Stimulated activated CD8-positive, alpha-beta memory T cell treated with anti-CD3 and anti-CD28 coated beads, Interleukin-7, amount 100 ng/mL, for 1 hour (primary cell): ENCODE data around the gene MRPL44.
"Not testable (repeated sequence)": the region's sequence is repeated elsewhere in the genome, so short reads cannot be mapped to it uniquely, and the experiment has no call there.

Source experiments
- DNase-seq, 2 donors: peaks; one replicate each; pipeline ENCODE4 v3.0.0-alpha.2; 2020; ENCODE audit warnings: low read depth in 2 of 2

The MRPL44 gene

GRCh38 chr2:223936862-223937326 lies 20.4 kb upstream of the MRPL44 start:
- no peak for DNase-seq

- DNase-seq: no peak
These were observed 19.7 kb upstream of the MRPL44 start for GRCh38 chr2:223937535-223937934.

- not testable (repeated sequence) for DNase-seq
These were observed 17.8 kb upstream of the MRPL44 start for GRCh38 chr2:223939438-223939837.

- DNase-seq: no peak
These were observed 15.5 kb upstream of the MRPL44 start for GRCh38 chr2:223941579-223942277.

GRCh38 chr2:223943135-223943534 lies 14.1 kb upstream of the MRPL44 start:
- no peak for DNase-seq

GRCh38 chr2:223943561-223944008 lies 13.7 kb upstream of the MRPL44 start:
- no peak for DNase-seq

- no peak for DNase-seq
These were observed 13.0 kb upstream of the MRPL44 start for GRCh38 chr2:223944166-223944702.

GRCh38 chr2:223944703-223945531 lies 12.3 kb upstream of the MRPL44 start, which contains the start of gene WDFY1:
TSS of gene WDFY1 (minus strand) at chr2:223945335. CDS start at chr2:223945284, 51 bp downstream.
- DNase-seq: peak; percentile 51 to 56

GRCh38 chr2:223945755-223946154 lies 11.5 kb upstream of the MRPL44 start:
- no peak for DNase-seq

GRCh38 chr2:223947711-223948205 lies 9.5 kb upstream of the MRPL44 start:
- no peak for DNase-seq

- no peak for DNase-seq
These were observed 7.9 kb upstream of the MRPL44 start for GRCh38 chr2:223949241-223949840.

- DNase-seq: no peak
These were observed 6.6 kb upstream of the MRPL44 start for GRCh38 chr2:223950448-223951347.

GRCh38 chr2:223952280-223952968 lies 4.8 kb upstream of the MRPL44 start:
- no peak for DNase-seq

GRCh38 chr2:223954401-223954800 lies 2.9 kb upstream of the MRPL44 start:
- no peak for DNase-seq

- DNase-seq: no peak
These were observed 963 bp upstream of the MRPL44 start for GRCh38 chr2:223956300-223956699.

- DNase-seq: no peak
These were observed 2.4 kb downstream of the MRPL44 start for GRCh38 chr2:223959688-223960087.

GRCh38 chr2:223967981-223968380 lies 10.7 kb downstream of the MRPL44 start:
- no peak for DNase-seq

GRCh38 chr2:223969315-223969714 lies 12.1 kb downstream of the MRPL44 start:
- no peak for DNase-seq

- no peak for DNase-seq
These were observed 12.6 kb downstream of the MRPL44 start for GRCh38 chr2:223969856-223970255.
